Hepatocyte (in vitro differentiated cells): ENCODE results near the gene MSI2.

Source experiments
- CTCF ChIP-seq: fragments of 200-600 bp; sonication (generic); IDR thresholded peaks from 2 replicates; pipeline ENCODE4 v1.5.1; 2016; ENCODE audit warnings: antibody characterized with exemption, mild to moderate bottlenecking; ENCODE audit not compliant: poor library complexity
- EZH2 ChIP-seq: fragments of 200-600 bp; sonication (generic); IDR thresholded peaks from 2 replicates; pipeline ENCODE4 v1.6.1; 2016; ENCODE audit warnings: antibody characterized with exemption, mild to moderate bottlenecking, borderline replicate concordance

DNA sequence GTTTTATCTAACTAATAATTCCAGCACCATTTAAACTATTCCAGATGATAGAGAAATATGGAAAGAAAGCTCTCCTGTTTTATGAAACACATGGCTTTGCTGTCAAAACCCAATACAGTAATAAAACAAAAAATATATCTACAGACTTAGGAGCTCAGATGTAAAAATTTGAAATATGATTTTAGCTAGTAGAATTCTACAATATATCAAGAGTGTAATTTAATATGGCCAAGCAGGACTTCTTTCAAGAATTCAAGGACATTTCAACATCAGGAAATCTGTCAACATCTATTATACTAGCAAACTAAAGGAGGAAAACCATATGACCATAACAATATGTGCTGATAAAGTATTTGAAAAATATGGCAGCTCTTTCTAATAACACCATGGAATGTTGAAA lies 431.3 kb downstream of the MSI2 start:
- TF ChIP-seq CTCF (no peak), EZH2 (no peak)
